ENCODE results near the gene RPP14. TPM values are rescaled to one million over a fixed set of nuclear protein-coding genes. Genes with fewer than 3 reads are reported as not detected.

The RPP14 gene
- polyA plus RNA-seq (2011; rRNA removed), result 14.1 and 21.5 TPM in 2 replicates
- 5.6 TPM in 2 replicates for polyA plus RNA-seq (2012; cell fraction: cytosol; rRNA removed)
- 2.3 and 2.6 TPM in 2 replicates for polyA plus RNA-seq (2012; cell fraction: nucleus; rRNA removed)
- polyA plus RNA-seq (2017; fragmentation: RNase III; extraction: RNeasy Plus Mini Kit Qiagen cat#74134 plus additional on column Dnase treatment), result 12.8 to 15.6 TPM (median 13.2 TPM) in 3 replicates
- polyA minus RNA-seq (2011; rRNA and poly(A)+ RNA removed), result 7.7 and 10.2 TPM in 2 replicates

GRCh38 chr3:58305882-58306711 is at the start of gene RPP14, which contains the start of gene HTD2:
RPP14 (plus strand) TSS chr3:58306245; CDS start chr3:58310330, 4,085 bp downstream.
HTD2 (plus strand) TSS chr3:58306520; CDS start chr3:58317614, 11,094 bp downstream.
- ChIA-PET POLR2A (interaction anchor here (0.7 to 1.9 kb wide), 6 partner anchors 11 to 122 kb away, joined by 3 to 12 read pairs (median 4); no protein-coding TSS in a partner anchor), CTCF (interaction anchor here (0.6 to 4.8 kb wide), 48 partner anchors 10 to 264 kb away, joined by 3 to 35 read pairs (median 4); partner anchors contain the start of genes ABHD6 and PXK)
- Histone ChIP-seq H3K4me2 (peak within 1 kb of the TSS; percentile 91), H3K4me3 (peak within 1 kb of the TSS; percentile 96), H3K9me3 (no peaks in the 10 kb centered on the region), H3K4me1 (peaks cover 16% of the 10 kb centered on the region), H3K27ac (peak within 1 kb of the TSS; percentile 87 to 97)
- WGBS (ENCODE audit: missing lambda C conversion rate), result 7% methylated on average over 42 of the region's 71 CpGs
- FAIRE-seq, result no peak
- DNase-seq (ENCODE audit: low read depth in 1 of 2, low spot score in 1 of 2), result peak; percentile 64 to 96
- ATAC-seq, result peak; percentile 94 to 96
- TF ChIP-seq PHF8 (IDR thresholded peaks at IDR 0.05; ENCODE audit: borderline replicate concordance, low read depth) (peak; percentile 35; the same call in 1 of the 2 replicates), ELK1 (IDR thresholded peaks at IDR 0.05; ENCODE audit: low read depth, low read length) (no peak), RAD21 (conservative IDR thresholded peaks at IDR 0.05 in 1 of 2, IDR thresholded peaks at IDR 0.05 in 1 of 2) (peak; percentile 14 to 26; a peak in 3 of 5 replicates), SMC3 (IDR thresholded peaks at IDR 0.05) (peak; percentile 40), MAFK (IDR thresholded peaks at IDR 0.05; ENCODE audit: partially characterized antibody) (peak; percentile 61), HMGXB4 (CRISPR knock-in tag; IDR thresholded peaks at IDR 0.05; ENCODE audit: borderline replicate concordance) (peak; percentile 35; the same call in 1 of the 2 replicates), CTCF (IDR thresholded peaks at IDR 0.05) (peak; percentile 71), REST (IDR thresholded peaks at IDR 0.05) (no peak), RFX5 (IDR thresholded peaks at IDR 0.05) (no peak), MAX (IDR thresholded peaks at IDR 0.05) (peak; percentile 82), FOSL2 (IDR thresholded peaks at IDR 0.05) (no peak), FOSL2 (CRISPR knock-in tag; IDR thresholded peaks at IDR 0.05) (peak; percentile 85), JUN (IDR thresholded peaks at IDR 0.05) (peak; percentile 63 to 85; a peak in 3 of 5 replicates), POLR2A (IDR thresholded peaks at IDR 0.05; ENCODE audit: low read length) (peak; percentile 57)
